GM18951 (cell line): Measurements from ENCODE around the gene EXOSC7.
"Not testable (repeated sequence)": the region's sequence is repeated elsewhere in the genome, so short reads cannot be mapped to it uniquely, and the experiment has no call there.

ENCODE experiments used
- POLR2A ChIP-seq: IDR thresholded peaks from 4 replicates; pipeline ENCODE4 v1.6.1; 2011; ENCODE audit warnings: mild to moderate bottlenecking; ENCODE audit not compliant: insufficient read length, insufficient read depth; ENCODE audit errors: extremely low read depth
- in situ Hi-C: fragments of 300-500 bp; cut with MboI; formaldehyde crosslinking; loops from one replicate; pipeline ENCODE4 v1.12.0; 2022; ENCODE audit warnings: low sequenced_read_pairs, mixed read lengths, inconsistent platforms; ENCODE audit not compliant: unreplicated experiment

The EXOSC7 gene

GRCh38 chr3:44969828-44970179 lies 6.2 kb upstream of the EXOSC7 start:
- no peak for TF ChIP-seq POLR2A
- in situ Hi-C loops = no loop called here

- in situ Hi-C loops = no loop called here
Observed at GRCh38 chr3:44970926-44971490, 5.0 kb upstream of the EXOSC7 start.

GRCh38 chr3:44974416-44974815 lies 1.6 kb upstream of the EXOSC7 start:
- no peak for TF ChIP-seq POLR2A
- in situ Hi-C loops = no loop called here

More at GRCh38 chr3:44970926-44971490, 5.0 kb upstream of the EXOSC7 start:
- TF ChIP-seq POLR2A = no peak

GRCh38 chr3:44981220-44981619 lies 5.2 kb downstream of the EXOSC7 start:
- no peak for TF ChIP-seq POLR2A
- in situ Hi-C loops = no loop called here

GRCh38 chr3:44981751-44982150 lies 5.7 kb downstream of the EXOSC7 start:
- TF ChIP-seq POLR2A = no peak
- in situ Hi-C loops = no loop called here

DNA sequence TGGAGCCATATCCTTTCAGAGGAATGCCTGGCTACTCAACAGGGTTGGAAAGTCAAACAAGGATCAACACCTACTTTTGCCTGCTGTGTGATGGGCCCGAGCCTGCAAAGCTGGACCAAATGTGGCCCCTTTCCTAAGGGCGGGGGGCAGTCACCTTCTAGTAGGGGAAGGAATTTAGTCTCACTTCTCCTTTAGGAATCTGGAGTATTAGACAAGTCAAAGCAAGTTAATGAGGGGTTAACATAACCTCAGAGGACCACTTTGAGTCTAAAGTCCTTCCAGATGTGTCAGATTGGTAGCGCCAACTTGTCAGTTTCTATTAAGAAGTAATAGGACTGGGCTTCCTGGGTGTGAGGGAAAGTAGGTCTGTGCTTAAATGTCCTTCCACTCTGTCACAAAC lies 6.8 kb downstream of the EXOSC7 start:
- in situ Hi-C loops = no loop called here
- no peak for TF ChIP-seq POLR2A

- in situ Hi-C loops = no loop called here
- no peak for TF ChIP-seq POLR2A
Observed at GRCh38 chr3:44983484-44983941, 7.5 kb downstream of the EXOSC7 start.

DNA sequence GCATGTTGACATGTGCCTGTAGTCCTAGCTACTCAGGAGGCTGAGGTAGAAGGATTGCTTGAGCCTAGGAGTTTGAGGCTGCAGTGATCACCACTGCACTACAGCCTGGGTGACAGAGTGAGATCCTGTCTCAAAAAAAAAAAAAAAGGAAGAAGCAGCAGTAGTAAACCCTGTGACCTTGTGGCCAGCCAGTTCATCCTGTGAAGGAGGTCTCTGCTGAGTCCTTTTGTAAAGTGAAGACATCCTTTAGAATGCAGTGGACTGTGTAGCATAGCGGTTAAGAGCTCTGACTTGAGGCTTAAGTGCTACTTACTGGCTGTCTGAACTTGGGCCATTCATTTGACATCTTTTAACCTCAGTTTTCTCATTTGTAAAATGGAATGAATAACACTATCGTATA lies 8.3 kb downstream of the EXOSC7 start:
- in situ Hi-C loops = no loop called here
- TF ChIP-seq POLR2A = no peak

GRCh38 chr3:44986330-44986729 lies 10.3 kb downstream of the EXOSC7 start:
- in situ Hi-C loops = not testable (repeated sequence)

GRCh38 chr3:44987332-44987731 lies 11.3 kb downstream of the EXOSC7 start:
- TF ChIP-seq POLR2A = no peak
- in situ Hi-C loops = no loop called here

DNA sequence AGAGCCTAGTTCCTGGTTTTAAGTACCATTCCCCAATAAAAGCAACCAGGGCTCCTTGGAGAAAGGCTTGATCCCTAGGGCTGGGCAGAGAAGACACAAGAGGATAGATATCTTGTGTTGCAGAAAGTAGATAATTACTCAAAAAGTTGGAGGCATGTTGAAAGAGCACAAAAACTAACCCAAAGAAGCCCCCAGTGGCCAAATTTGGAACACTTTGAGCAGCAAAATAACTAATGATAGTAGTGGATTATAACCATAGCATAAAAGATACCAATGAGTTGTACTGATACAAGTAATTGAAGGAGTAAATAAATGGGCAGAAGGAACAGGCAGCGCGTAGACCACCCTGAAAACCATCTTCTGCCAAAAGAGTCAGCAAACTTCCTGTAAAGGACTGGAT lies 12.0 kb downstream of the EXOSC7 start:
- in situ Hi-C loops = no loop called here
- TF ChIP-seq POLR2A = no peak

DNA sequence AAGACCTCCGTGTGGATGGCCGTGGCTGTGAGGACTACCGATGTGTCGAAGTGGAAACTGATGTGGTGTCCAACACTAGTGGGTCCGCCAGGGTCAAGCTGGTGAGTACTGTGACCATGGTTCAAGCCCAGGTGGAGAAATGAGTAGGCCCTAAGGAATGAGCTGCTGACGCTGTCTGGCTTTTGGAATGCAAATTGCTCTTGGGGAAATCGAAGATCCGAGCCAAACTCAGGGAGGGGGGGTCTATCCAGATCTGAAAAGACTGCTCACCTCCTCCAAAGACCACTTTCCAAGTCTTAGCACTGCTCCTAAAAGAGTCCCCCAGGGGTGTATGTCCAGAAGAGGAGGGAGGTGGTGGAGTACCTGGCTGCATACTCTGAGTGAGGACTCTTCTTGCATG lies 13.1 kb downstream of the EXOSC7 start:
- in situ Hi-C loops = no loop called here
- no peak for TF ChIP-seq POLR2A

DNA sequence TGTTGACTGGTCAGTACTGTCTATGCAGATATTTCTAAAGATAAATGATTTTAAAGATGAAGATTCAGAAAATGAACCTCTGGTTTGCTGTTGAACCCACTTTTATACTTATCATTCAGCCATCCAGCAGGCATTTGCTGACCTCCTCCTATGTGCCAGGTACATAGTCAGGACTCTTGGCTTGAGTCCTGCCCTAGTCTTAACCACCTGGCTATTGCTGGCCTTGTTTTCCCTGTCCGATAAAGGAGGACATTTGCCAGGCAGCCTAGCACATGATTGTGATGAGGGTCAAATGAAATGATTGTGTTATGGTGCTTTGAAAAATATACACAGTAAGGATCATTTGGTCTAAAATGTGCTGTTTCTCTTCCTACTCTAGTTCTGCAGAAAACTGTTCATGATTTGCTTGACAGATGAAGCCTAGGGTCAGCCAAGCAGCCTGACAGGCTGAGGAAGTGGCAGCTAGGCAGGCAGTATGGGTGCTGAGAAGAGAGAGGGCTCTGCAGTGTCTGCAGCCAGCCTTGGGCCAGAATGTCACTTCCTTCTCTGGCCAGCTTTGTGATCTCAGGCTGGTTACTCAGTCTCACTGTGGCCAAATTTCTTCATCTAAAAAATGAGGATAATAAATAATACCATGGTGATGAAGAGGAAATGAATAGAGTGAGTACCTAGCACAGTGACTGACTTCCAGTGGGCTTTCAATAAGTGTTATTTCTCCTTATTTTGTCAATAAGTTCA lies 13.8 kb downstream of the EXOSC7 start:
- in situ Hi-C loops = no loop called here
- TF ChIP-seq POLR2A = no peak

GRCh38 chr3:44991326-44991725 lies 15.3 kb downstream of the EXOSC7 start:
- TF ChIP-seq POLR2A = no peak
- in situ Hi-C loops = no loop called here
